HepG2 (cell line): ENCODE measurements around the gene TNFRSF6B. TPM values are rescaled to one million over a fixed set of nuclear protein-coding genes. Genes with fewer than 3 reads are reported as not detected.

Source experiments
- ATAC-seq: fragments of 200-7000 bp; cut with Tn5 transposase; 3 replicates; pipeline ENCODE4 v1.9.1; 2020; ENCODE audit warnings: mild to moderate bottlenecking, moderate library complexity
- BruUV-seq: library from RNA; stranded (reverse); fragments of 400-500 nt; replicated peaks from 2 replicates; lab custom pipeline; 2021; lab: Mats Ljungman, UMichigan
- CTCF ChIA-PET: fragments of 300-600 bp; formaldehyde crosslinking; extraction: SDS; loops from one replicate; lab custom pipeline; 2021; ENCODE audit warnings: low total read pairs, inconsistent platforms, low intra/inter-chr PET ratio; lab: Yijun Ruan, JAX
- POLR2A ChIA-PET: fragments of 350-600 bp; sonication (Branson Sonifier 250); formaldehyde crosslinking; loops from one replicate; lab custom pipeline; 2020; ENCODE audit warnings: antibody characterized with exemption, inconsistent platforms; lab: Yijun Ruan, JAX
- DNase-seq: peaks from one replicate; pipeline ENCODE4 v3.0.0-alpha.2; 2015; ENCODE audit warnings: low spot score
- FAIRE-seq: peaks from 3 replicates; lab custom pipeline; 2011; peaks lifted over from hg19 to GRCh38; lab: Jason Lieb, UNC
- H2AFZ ChIP-seq: one replicate; pipeline ENCODE4 v1.6.1; 2011; ENCODE audit warnings: low read length, inconsistent platforms
- H3K27ac ChIP-seq: fragments of 300-600 bp; 3 replicates; pipeline ENCODE4 v1.8.0; 2011; ENCODE audit warnings: mixed run types, mild to moderate bottlenecking, mixed read lengths, low read length, inconsistent platforms; ENCODE audit not compliant: insufficient read depth; ENCODE audit errors: extremely low read length
- H3K27me3 ChIP-seq, 2 experiments: fragments of 200-600 bp in 1 of 2; 2 replicates in 1 of 2; 3 replicates in 1 of 2; pipeline versions ENCODE4 v1.6.0 to v1.8.0; 2011; ENCODE audit warnings: low read length in 2 of 2, mild to moderate bottlenecking in 2 of 2, moderate library complexity in 2 of 2, inconsistent platforms in 1 of 2; ENCODE audit not compliant: insufficient read depth in 2 of 2, control insufficient read depth in 1 of 2
- H3K36me3 ChIP-seq, 2 experiments: fragments of 200-600 bp in 1 of 2; replicated peaks in 1 of 2; 2 replicates in 1 of 2; 3 replicates in 1 of 2; pipeline versions ENCODE4 v1.5.1 to v1.8.0; 2011; ENCODE audit warnings: low read length in 2 of 2, inconsistent platforms in 1 of 2; ENCODE audit not compliant: insufficient read depth in 2 of 2, control insufficient read depth in 1 of 2
- H3K4me1 ChIP-seq: 2 replicates; pipeline ENCODE4 v1.5.1; 2012; ENCODE audit warnings: low read length, inconsistent platforms; ENCODE audit not compliant: insufficient read depth
- H3K4me2 ChIP-seq: 2 replicates; pipeline ENCODE4 v1.6.0; 2011; ENCODE audit warnings: low read depth, low read length, inconsistent platforms
- H3K4me3 ChIP-seq, 3 experiments: fragments of 200-600 bp in 1 of 3; sonication (generic), shearing (Covaris generic) in 1 of 3; replicated peaks in 1 of 3; 2 replicates each; pipeline ENCODE4 v1.5.1; 2011 to 2016; ENCODE audit warnings: low read length in 3 of 3, inconsistent platforms in 2 of 3, low read depth in 2 of 3, mild to moderate bottlenecking in 2 of 3, control low read depth in 1 of 3, mixed read lengths in 1 of 3; ENCODE audit not compliant: insufficient read depth in 1 of 3
- H3K79me2 ChIP-seq: one replicate; pipeline ENCODE4 v1.6.1; 2011; ENCODE audit warnings: low read length, inconsistent platforms; ENCODE audit not compliant: insufficient read depth
- H3K9ac ChIP-seq: 2 replicates; pipeline ENCODE4 v1.6.0; 2011; ENCODE audit warnings: mild to moderate bottlenecking, low read depth, low read length, inconsistent platforms; ENCODE audit not compliant: insufficient read depth
- H3K9me3 ChIP-seq: 2 replicates; pipeline ENCODE4 v1.5.1; 2012; ENCODE audit warnings: mild to moderate bottlenecking, low read length
- H4K20me1 ChIP-seq: 2 replicates; pipeline ENCODE4 v1.6.0; 2011; ENCODE audit warnings: inconsistent platforms, mild to moderate bottlenecking, low read length, moderate library complexity; ENCODE audit not compliant: insufficient read depth
- AGO2 ChIP-seq: fragments of 200-400 bp; formaldehyde crosslinking; optimal IDR thresholded peaks from 2 replicates; pipeline ENCODE3; 2017; ENCODE audit warnings: mild to moderate bottlenecking, low read depth, low read length, moderate library complexity
- ATRX ChIP-seq: sonication (generic); formaldehyde crosslinking; IDR thresholded peaks from 2 replicates; pipeline ENCODE4 v1.4.0; 2020; ENCODE audit warnings: missing genetic modification reagents, borderline replicate concordance
- EED ChIP-seq: sonication (generic); formaldehyde crosslinking; IDR thresholded peaks from 2 replicates; pipeline ENCODE4 v1.5.0; 2020; ENCODE audit warnings: mild to moderate bottlenecking, missing genetic modification reagents
- ESRRA ChIP-seq: sonication (generic); formaldehyde crosslinking; IDR thresholded peaks from 2 replicates; pipeline ENCODE4 v1.5.1; 2020; ENCODE audit warnings: mild to moderate bottlenecking, low read depth, missing genetic modification reagents
- GABPA ChIP-seq, 2 experiments: IDR thresholded peaks; 2 replicates each; pipeline ENCODE4 v1.6.1; 2011 to 2016; ENCODE audit warnings: low read depth in 2 of 2, low read length in 1 of 2, missing biosample characterization in 1 of 2, missing genetic modification characterization in 1 of 2
- HES4 ChIP-seq: sonication (generic); formaldehyde crosslinking; IDR thresholded peaks from 2 replicates; pipeline ENCODE4 v1.9.0; 2021; ENCODE audit warnings: mild to moderate bottlenecking, missing genetic modification reagents, borderline replicate concordance
- NONO ChIP-seq, 2 experiments: fragments of 450-650 bp in 1 of 2; sonication (generic) in 1 of 2; formaldehyde crosslinking in 1 of 2; IDR thresholded peaks in 1 of 2; conservative IDR thresholded peaks in 1 of 2; 2 replicates each; pipeline versions ENCODE4 v1.6.1 to v1.8.0; 2017 to 2022; ENCODE audit warnings: mild to moderate bottlenecking in 1 of 2, missing genetic modification reagents in 1 of 2, moderate library complexity in 1 of 2
- PAF1 ChIP-seq: IDR thresholded peaks from 2 replicates; pipeline ENCODE4 v1.6.1; 2016; ENCODE audit warnings: missing genetic modification reagents, missing compliant biosample characterization
- RBFOX2 ChIP-seq: fragments of 200-400 bp; formaldehyde crosslinking; IDR thresholded peaks from 2 replicates; pipeline ENCODE4 v1.6.1; 2017; ENCODE audit warnings: low read depth, mild to moderate bottlenecking, low read length
- RBM22 ChIP-seq: fragments of 200-400 bp; formaldehyde crosslinking; optimal IDR thresholded peaks from 2 replicates; pipeline ENCODE3; 2017; ENCODE audit warnings: mild to moderate bottlenecking, low read length, moderate library complexity
- REXO4 ChIP-seq: sonication (generic); formaldehyde crosslinking; IDR thresholded peaks from 2 replicates; pipeline ENCODE4 v1.8.0; 2022; ENCODE audit warnings: missing genetic modification reagents, mild to moderate bottlenecking, borderline replicate concordance
- TBX2 ChIP-seq: sonication (generic); formaldehyde crosslinking; IDR thresholded peaks from 2 replicates; pipeline ENCODE4 v1.5.0; 2020; ENCODE audit warnings: missing genetic modification reagents, mild to moderate bottlenecking, borderline replicate concordance
- ZNF253 ChIP-seq: sonication (generic); formaldehyde crosslinking; IDR thresholded peaks from 2 replicates; pipeline ENCODE4 v1.8.0; 2022; ENCODE audit warnings: mild to moderate bottlenecking, missing genetic modification reagents, borderline replicate concordance
- ZNF282 ChIP-seq: fragments of 450-650 bp; IDR thresholded peaks from 2 replicates; pipeline ENCODE4 v1.6.1; 2018; ENCODE audit not compliant: partially characterized antibody
- ZNF3 ChIP-seq: IDR thresholded peaks from 2 replicates; pipeline ENCODE4 v1.7.0; 2017; ENCODE audit warnings: inconsistent platforms
- ZNF326 ChIP-seq: sonication (generic); formaldehyde crosslinking; IDR thresholded peaks from 2 replicates; pipeline ENCODE4 v1.4.0; 2020; ENCODE audit warnings: missing genetic modification reagents, borderline replicate concordance
- ZNF550 ChIP-seq: sonication (generic); formaldehyde crosslinking; IDR thresholded peaks from 2 replicates; pipeline ENCODE4 v1.4.0; 2020; ENCODE audit warnings: mild to moderate bottlenecking, missing genetic modification reagents, borderline replicate concordance
- ZNF672 ChIP-seq: sonication (generic); formaldehyde crosslinking; IDR thresholded peaks from 2 replicates; pipeline ENCODE4 v1.8.1; 2022; ENCODE audit warnings: missing genetic modification reagents
- ZNF75D ChIP-seq: sonication (generic); formaldehyde crosslinking; IDR thresholded peaks from 2 replicates; pipeline ENCODE4 v1.8.1; 2023; ENCODE audit warnings: missing genetic modification reagents, mild to moderate bottlenecking, borderline replicate concordance
- ZNF839 ChIP-seq: sonication (generic); formaldehyde crosslinking; IDR thresholded peaks from 2 replicates; pipeline ENCODE4 v1.4.0; 2020; ENCODE audit warnings: missing genetic modification reagents, mild to moderate bottlenecking, borderline replicate concordance
- ZSCAN21 ChIP-seq: sonication (generic); formaldehyde crosslinking; IDR thresholded peaks from 2 replicates; pipeline ENCODE4 v1.8.0; 2022; ENCODE audit warnings: mild to moderate bottlenecking, missing genetic modification reagents, moderate library complexity, borderline replicate concordance
- WGBS: methylation state at CpG from one replicate; pipeline ENCODE4 v1.1.6; 2017; ENCODE audit warnings: low lambda C conversion rate; 5-methylcytosine and 5-hydroxymethylcytosine counted together
- in situ Hi-C: cut with HindIII; loops from 2 replicates; pipeline ENCODE4 v1.10.0; 2017; ENCODE audit warnings: low pct_unique_long_range_greater_than_20kb; ENCODE audit not compliant: extremely low pct_ligation_motif_present
- intact Hi-C: fragments of 100-400 bp; cut with micrococcal nuclease; formaldehyde crosslinking; loops from one replicate; pipeline ENCODE4 v1.10.0; 2022; ENCODE audit not compliant: unreplicated experiment
- polyA plus RNA-seq, 8 experiments: library from polyadenylated mRNA; depleted of rRNA in 3 of 8; stranded (reverse) in 7 of 8; unstranded in 1 of 8; fragments of >200 nt; fragmentation: Illumina TruSeq in 4 of 8; extraction: Trizol in 4 of 8; gene quantifications; 2 replicates each; pipeline versions ENCODE4 v1.2.1 to v1.2.3, GENCODE V29; 2011 to 2016; ENCODE audit warnings: low read depth in 4 of 8, missing spikeins in 1 of 8, mixed read lengths in 1 of 8; ENCODE audit not compliant: insufficient read depth in 1 of 8
- total RNA-seq, 5 experiments: library from RNA; depleted of rRNA; stranded (reverse); fragments of >200 nt; fragmentation: Illumina TruSeq; extraction: Trizol; gene quantifications; 2 replicates each; pipeline ENCODE4 v1.2.3, GENCODE V29; 2016; ENCODE audit warnings: low read depth in 1 of 5
- TF ChIP-seq, protein P1 (sequence below): sonication (generic); formaldehyde crosslinking; IDR thresholded peaks from 2 replicates; pipeline ENCODE4 v1.5.0; 2020; ENCODE audit warnings: missing genetic modification reagents
- TF ChIP-seq, protein P2 (sequence below): sonication (generic); formaldehyde crosslinking; IDR thresholded peaks from 2 replicates; pipeline ENCODE4 v1.4.0; 2020; ENCODE audit warnings: missing genetic modification reagents

TNFRSF6B gene
- total and polyA plus RNA-seq, 2 of the 13 experiments (the other 11 are each of a cell fraction or from before 2014, with no cell fraction given): 0.24 TPM; not detected in 1

DNA sequence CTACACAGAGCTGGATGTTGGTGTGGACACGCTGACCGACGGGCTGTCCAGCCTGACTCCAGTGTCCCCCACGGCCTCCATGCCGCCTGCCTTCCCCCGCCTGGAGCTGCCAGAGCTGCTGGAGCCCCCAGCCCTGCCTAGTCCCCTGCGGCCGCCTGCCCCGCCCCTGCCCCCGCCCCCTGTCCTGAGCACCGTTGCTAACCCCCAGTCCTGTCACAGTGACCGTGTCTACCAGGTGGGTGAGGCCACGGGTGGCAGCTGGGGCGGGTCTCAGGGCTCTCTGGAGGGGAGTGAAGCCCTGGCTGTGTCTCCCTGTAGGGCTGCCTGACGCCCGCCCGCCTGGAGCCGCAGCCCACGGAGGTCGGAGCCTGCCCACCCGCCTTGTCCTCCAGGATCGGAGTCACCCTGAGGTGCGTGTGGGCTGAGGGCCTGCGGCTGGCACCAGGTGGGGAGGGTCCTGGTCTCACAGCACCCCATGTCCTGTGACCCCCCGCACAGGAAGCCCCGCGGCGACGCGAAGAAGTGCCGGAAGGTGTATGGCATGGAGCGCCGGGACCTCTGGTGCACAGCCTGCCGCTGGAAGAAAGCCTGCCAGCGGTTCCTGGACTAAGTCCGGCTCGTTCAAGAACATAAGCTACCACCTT, 46.1 kb downstream of the TNFRSF6B start:
- CTCF ChIA-PET: no interaction called here
- Histone ChIP-seq H3K4me3 (no peak overlapping the region; a peak in 1 of 6 replicates), H3K27me3 (no peaks in the 10 kb centered on the region), H3K36me3 (peaks cover 17 to 27% of the 10 kb centered on the region in 2 experiments), H3K4me2 (peak overlapping the region; percentile 95), H3K27ac (no peak overlapping the region), H3K9me3 (no peaks in the 10 kb centered on the region), H3K79me2 (peaks cover 20% of the 10 kb centered on the region), H2AFZ (no peak overlapping the region), H3K9ac (peak overlapping the region; percentile 84; the same call in 1 of the 2 replicates), H3K4me1 (peaks cover 62% of the 10 kb centered on the region), H4K20me1 (no peaks in the 10 kb centered on the region)
- DNase-seq (no peak), ATAC-seq (no peak), FAIRE-seq (no peak)
- in situ Hi-C loops (loop anchor here (5.0 kb wide), 1 partner anchor 35 kb away; the partner anchor contains the start of genes ARFRP1 and ZGPAT), intact Hi-C loops (loop anchor here (10.0 kb wide), 1 partner anchor 122 kb away; the partner anchor contains the start of genes ABHD16B and TPD52L2)
- BruUV-seq: no TSS peak
- POLR2A ChIA-PET: interaction anchor here (1.0 to 2.4 kb wide), 8 partner anchors 13 to 214 kb away, joined by 3 to 27 read pairs (median 4); partner anchors contain the start of genes ARFRP1, RTEL1, TPD52L2 and UCKL1
- 93% methylated on average over 30 of the region's 37 CpGs for WGBS
- peak; percentile 10; the same call in 1 of the 2 replicates for TF ChIP-seq EED (CRISPR knock-in tag)
- no peak for TF ChIP-seq ATRX (CRISPR knock-in tag)
- peak; percentile 88 for TF ChIP-seq RBFOX2
- 0 out of 2 replicates have a peak, but pooled peaks have one; percentile 43 for TF ChIP-seq ZNF672 (CRISPR knock-in tag)
- no peak for TF ChIP-seq NONO (IDR thresholded peaks at IDR 0.05)
- TF ChIP-seq NONO (CRISPR knock-in tag; conservative IDR thresholded peaks at IDR 0.05): peak; percentile 27; the same call in 1 of the 2 replicates
- peak; percentile 21; the same call in 1 of the 2 replicates for TF ChIP-seq REXO4
- peak; percentile 32 for TF ChIP-seq RBM22
- TF ChIP-seq ZNF253: 0 out of 2 replicates have a peak, but pooled peaks have one; percentile 41
- no peak for TF ChIP-seq ZNF282
- TF ChIP-seq, protein P1, sequence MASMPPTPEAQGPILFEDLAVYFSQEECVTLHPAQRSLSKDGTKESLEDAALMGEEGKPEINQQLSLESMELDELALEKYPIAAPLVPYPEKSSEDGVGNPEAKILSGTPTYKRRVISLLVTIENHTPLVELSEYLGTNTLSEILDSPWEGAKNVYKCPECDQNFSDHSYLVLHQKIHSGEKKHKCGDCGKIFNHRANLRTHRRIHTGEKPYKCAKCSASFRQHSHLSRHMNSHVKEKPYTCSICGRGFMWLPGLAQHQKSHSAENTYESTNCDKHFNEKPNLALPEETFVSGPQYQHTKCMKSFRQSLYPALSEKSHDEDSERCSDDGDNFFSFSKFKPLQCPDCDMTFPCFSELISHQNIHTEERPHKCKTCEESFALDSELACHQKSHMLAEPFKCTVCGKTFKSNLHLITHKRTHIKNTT: no peak
- TF ChIP-seq ESRRA (CRISPR knock-in tag): no peak
- 0 out of 2 replicates have a peak, but pooled peaks have one; percentile 42 for TF ChIP-seq ZNF550 (CRISPR knock-in tag)
- TF ChIP-seq ZNF839 (CRISPR knock-in tag): no peak
- peak; percentile 9; the same call in 1 of the 2 replicates for TF ChIP-seq TBX2
- TF ChIP-seq ZSCAN21: 0 out of 2 replicates have a peak, but pooled peaks have one; percentile 22
- TF ChIP-seq PAF1 (CRISPR knock-in tag): no peak
- peak; percentile 63; the same call in 1 of the 2 replicates for TF ChIP-seq HES4 (CRISPR knock-in tag)
- TF ChIP-seq ZNF3 (CRISPR knock-in tag): no peak
- TF ChIP-seq AGO2: peak; percentile 88
- no peak for TF ChIP-seq GABPA (IDR thresholded peaks at IDR 0.05; ENCODE audit: low read depth, low read length)
- TF ChIP-seq GABPA (CRISPR knock-in tag; IDR thresholded peaks at IDR 0.05; ENCODE audit: low read depth): no peak
- 0 out of 2 replicates have a peak, but pooled peaks have one; percentile 43 for TF ChIP-seq ZNF75D (CRISPR knock-in tag)
- TF ChIP-seq ZNF326: no peak
- TF ChIP-seq, protein P2, sequence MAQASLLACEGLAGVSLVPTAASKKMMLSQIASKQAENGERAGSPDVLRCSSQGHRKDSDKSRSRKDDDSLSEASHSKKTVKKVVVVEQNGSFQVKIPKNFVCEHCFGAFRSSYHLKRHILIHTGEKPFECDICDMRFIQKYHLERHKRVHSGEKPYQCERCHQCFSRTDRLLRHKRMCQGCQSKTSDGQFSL (CRISPR knock-in tag): peak; percentile 18; the same call in 1 of the 2 replicates
- TF ChIP-seq, all 625 proteins: peak for 14
